Ovary (tissue), 9 donors: ENCODE results near the gene PAM. TPM values are rescaled to one million over a fixed set of nuclear protein-coding genes. Genes with fewer than 3 reads are reported as not detected.

ENCODE experiments used
- DNase-seq, 5 donors: peaks; one replicate each; pipeline ENCODE4 v3.0.0-alpha.2; 2019 to 2020
- H3K27ac ChIP-seq, 2 donors: fragments of 200-600 bp; one replicate each; pipeline versions ENCODE4 v1.5.1 to v1.8.0; 2019 to 2022
- H3K27me3 ChIP-seq: fragments of 200-600 bp; one replicate; pipeline ENCODE4 v1.8.0; 2022
- H3K36me3 ChIP-seq: fragments of 200-600 bp; sonication (generic); one replicate; pipeline ENCODE4 v1.5.1; 2019
- H3K4me1 ChIP-seq: one replicate; pipeline ENCODE4 v1.8.1; 2013; ENCODE audit warnings: mild to moderate bottlenecking, moderate library complexity; ENCODE audit not compliant: insufficient read depth
- H3K4me3 ChIP-seq: fragments of 200-600 bp; sonication (generic); one replicate; pipeline ENCODE4 v1.5.1; 2017
- H3K9me3 ChIP-seq, 2 donors: fragments of 200-600 bp in 1 of 2; sonication (generic) in 1 of 2; one replicate each; pipeline versions ENCODE4 v1.5.1 to v1.8.1; 2013 to 2019; ENCODE audit warnings: mild to moderate bottlenecking in 1 of 2, moderate library complexity in 1 of 2
- CTCF ChIP-seq, 3 donors: fragments of 450-650 bp in 2 of 3; fragments of 200-600 bp in 1 of 3; IDR thresholded peaks; one replicate each; pipeline versions ENCODE4 v1.5.1 to v1.8.0; 2016 to 2022; ENCODE audit warnings: antibody characterized with exemption in 3 of 3, mild to moderate bottlenecking in 1 of 3
- EP300 ChIP-seq: sonication (generic); formaldehyde crosslinking; IDR thresholded peaks from one replicate; pipeline ENCODE4 v1.6.1; 2017; ENCODE audit warnings: antibody characterized with exemption
- POLR2A ChIP-seq: fragments of 450-650 bp; IDR thresholded peaks from one replicate; pipeline ENCODE4 v1.6.1; 2017; ENCODE audit warnings: antibody characterized with exemption, mild to moderate bottlenecking, moderate library complexity
- WGBS, 3 donors: extraction: QIAGEN DNeasy Blood & Tissue Kit in 1 of 3; methylation state at CpG; one replicate each; pipeline versions ENCODE4 v1.1.5 to v1.1.7; 2013 to 2017; 5-methylcytosine and 5-hydroxymethylcytosine counted together
- intact Hi-C, 4 donors: fragments of 100-400 bp; cut with DNase I; formaldehyde crosslinking; loops; one replicate each; pipeline versions ENCODE4 v1.11.0 to v1.15.1; 2022 to 2023
- polyA plus RNA-seq, 2 donors: library from polyadenylated mRNA; stranded (reverse); fragments of 200-250 nt in 1 of 2; fragments of 350-450 nt in 1 of 2; fragmentation: Illumina TruSeq in 1 of 2; extraction: RNeasy Lipid Tissue Mini Kit (QIAGEN cat#74804) in 1 of 2; gene quantifications; one replicate each; pipeline ENCODE4 v1.2.3, GENCODE V29; 2013 to 2014
- total RNA-seq, 7 donors: library from RNA; depleted of rRNA in 2 of 7; stranded (reverse); fragments of >200 nt in 2 of 7; fragmentation: NEBNext Ultra II Directional in 3 of 7; extraction: Animal tissue kit (Norgen Biotek cat#: 25700) in 3 of 7; gene quantifications; one replicate each; pipeline versions ENCODE4 v1.1.0 to v1.2.4, GENCODE V29; 2016 to 2023
- donor health status: DM: no; HTN: no; CAD: no; lungs with moderate emphysema.
- donor health status: DM: no; HTN: no; CAD: no.
- donor health status: Bipolar disorder and iron deficiency.
- donor health status: DM: yes; HTN: yes; CAD: no.
- donor health status: DM: no; HTN: no; CAD: no.
- donor health status: DM: yes; HTN: yes; CAD: no.

The PAM gene
- total and polyA plus RNA-seq, 9 donors: 124 to 431 (median 187) TPM

DNA sequence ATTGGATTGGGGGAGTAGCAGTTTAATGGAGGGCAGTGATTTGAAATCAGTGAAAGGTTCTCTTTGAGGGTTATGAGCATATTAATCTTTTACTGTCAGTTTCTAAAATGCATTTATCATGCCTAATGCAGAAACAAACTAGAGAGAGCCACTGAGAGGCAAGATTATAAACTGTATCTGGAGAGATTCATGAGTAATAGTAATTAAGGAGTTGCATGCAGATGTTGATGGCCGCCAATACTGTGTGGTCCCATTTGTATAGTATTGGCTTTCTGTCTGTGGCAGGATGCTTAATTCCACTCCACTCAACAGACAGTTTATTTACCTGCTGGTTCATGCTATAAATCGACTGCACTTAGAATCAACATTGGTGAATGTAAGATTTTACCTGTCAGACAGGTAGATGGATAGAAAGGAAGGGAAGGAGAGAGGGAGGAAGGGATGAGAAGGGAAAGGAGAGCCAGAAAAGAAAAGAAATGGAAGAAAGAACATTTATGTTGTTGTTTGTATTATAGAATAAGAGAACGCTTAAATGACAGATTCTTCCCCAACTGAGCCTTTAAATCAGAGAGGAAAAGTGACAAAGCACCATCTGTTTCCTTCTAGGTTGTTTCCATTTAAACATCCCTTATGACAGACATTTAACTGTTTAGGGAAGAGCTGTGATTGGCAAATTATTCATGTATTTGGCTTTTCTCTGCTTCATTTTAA is 146.5 kb downstream of the PAM start:
- Histone ChIP-seq H3K9me3 (no peaks in the 10 kb centered on the region), H3K27me3 (no peaks in the 10 kb centered on the region), H3K4me1 (no peaks in the 10 kb centered on the region), H3K36me3 (no peaks in the 10 kb centered on the region), H3K4me3 (no peak overlapping the region), H3K27ac (no peak overlapping the region)
- 93 to 96% (median 96%) methylated on average over 3 of the region's 3 CpGs for WGBS, 3 donors
- DNase-seq: no peak
- no peak for TF ChIP-seq EP300
- no peak for TF ChIP-seq POLR2A
- TF ChIP-seq CTCF (IDR thresholded peaks at IDR 0.05): no peak
- intact Hi-C loops: no loop called here

DNA sequence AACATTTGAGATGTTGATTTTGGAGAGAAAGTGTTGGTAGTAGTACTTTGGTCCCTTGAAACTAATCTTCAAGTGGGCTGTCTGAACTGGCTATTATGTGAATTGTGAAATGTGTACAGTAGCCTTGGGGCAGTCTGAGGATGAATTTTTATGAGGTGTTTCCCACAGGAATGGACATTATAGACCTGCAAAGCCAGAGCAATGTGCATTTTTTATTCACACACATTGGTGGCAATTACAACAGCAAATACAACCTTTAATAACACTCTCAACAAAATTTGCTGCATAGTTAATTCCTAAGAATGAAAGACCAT is 147.0 kb downstream of the PAM start:
- no peaks in the 10 kb centered on the region for H3K9me3 ChIP-seq
- no peak overlapping the region for H3K27ac ChIP-seq
- H3K27me3 ChIP-seq: no peaks in the 10 kb centered on the region
- TF ChIP-seq CTCF (IDR thresholded peaks at IDR 0.05) (no peak), POLR2A (no peak), EP300 (no peak)
- intact Hi-C loops: no loop called here
- no peak overlapping the region for H3K4me3 ChIP-seq
- H3K4me1 ChIP-seq: no peaks in the 10 kb centered on the region
- H3K36me3 ChIP-seq: no peaks in the 10 kb centered on the region
- DNase-seq: no peak

GRCh38 chr5:102902647-102903046 is 147.5 kb downstream of the PAM start:
- DNase-seq: no peak
- 73 to 85% (median 79%) methylated on average over 2 of the region's 2 CpGs for WGBS, 3 donors
- H3K4me1 ChIP-seq: no peaks in the 10 kb centered on the region
- no peaks in the 10 kb centered on the region for H3K9me3 ChIP-seq
- TF ChIP-seq EP300: no peak
- no peak for TF ChIP-seq POLR2A
- TF ChIP-seq CTCF (IDR thresholded peaks at IDR 0.05): no peak
- no peaks in the 10 kb centered on the region for H3K27me3 ChIP-seq
- intact Hi-C loops: no loop called here
- no peak overlapping the region for H3K27ac ChIP-seq
- no peak overlapping the region for H3K4me3 ChIP-seq
- no peaks in the 10 kb centered on the region for H3K36me3 ChIP-seq

GRCh38 chr5:102903074-102903871 is 148.2 kb downstream of the PAM start:
- intact Hi-C loops: no loop called here
- 46 to 65% (median 49%) methylated on average over 7 of the region's 7 CpGs for WGBS, 3 donors
- DNase-seq: no peak
- Histone ChIP-seq H3K27ac (no peak overlapping the region), H3K4me1 (no peaks in the 10 kb centered on the region), H3K36me3 (no peaks in the 10 kb centered on the region), H3K27me3 (no peaks in the 10 kb centered on the region), H3K9me3 (no peaks in the 10 kb centered on the region), H3K4me3 (no peak overlapping the region)
- no peak for TF ChIP-seq POLR2A
- no peak for TF ChIP-seq EP300
- no peak for TF ChIP-seq CTCF (IDR thresholded peaks at IDR 0.05)
